Measurements from ENCODE around the gene ITGA8. TPM values are rescaled to one million over a fixed set of nuclear protein-coding genes. Genes with fewer than 3 reads are reported as not detected.
A peak's percentile ranks its signal among the peaks of the same experiment; 100 is the strongest.
"Not testable (repeated sequence)": the region's sequence is repeated elsewhere in the genome, so short reads cannot be mapped to it uniquely, and the experiment has no call there.

Gene ITGA8
- total and polyA plus RNA-seq, 2 of the 4 experiments (the other 2 are of a cell fraction), result under 0.01 to 0.02 TPM

DNA sequence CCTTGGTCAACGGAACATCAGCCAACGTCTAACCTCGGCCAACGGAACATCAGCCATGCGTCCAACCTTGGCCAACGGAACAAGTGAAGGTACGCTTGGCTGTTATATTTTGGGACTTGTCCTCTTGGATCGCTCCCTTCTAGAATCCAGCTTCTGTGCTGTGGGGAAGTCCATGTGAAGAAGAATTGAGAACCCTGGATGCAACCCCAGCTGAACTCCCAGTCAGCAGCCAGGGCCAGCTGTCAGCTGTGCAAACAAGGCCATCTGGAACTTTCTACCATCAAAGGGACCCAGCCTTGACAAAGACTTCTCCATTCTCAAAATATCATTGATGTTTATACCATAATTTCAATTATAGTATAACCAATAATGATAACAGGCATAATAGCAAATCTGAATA is 43.3 kb upstream of the ITGA8 start:
- Histone ChIP-seq H2AFZ (replicated peaks; ENCODE audit: low read length, poor library complexity) (peak overlapping the region; percentile 58), H3K56ac (ENCODE audit: extremely low read depth, insufficient read depth, low read length) (no peak overlapping the region), H3K4me1 (ENCODE audit: control insufficient read depth, insufficient read depth, low read length) (no peaks in the 10 kb centered on the region), H3K79me1 (ENCODE audit: low read depth in 1 of 2, low read length in 2 of 2) (no peaks in the 10 kb centered on the region), H3K36me3 (ENCODE audit: control insufficient read depth, insufficient read depth, low read length) (no peaks in the 10 kb centered on the region), H4K5ac (ENCODE audit: low read depth, low read length) (no peak overlapping the region), H3K9me1 (ENCODE audit: insufficient read depth, low read length) (no peaks in the 10 kb centered on the region), H2BK15ac (ENCODE audit: low read depth, low read length) (no peak overlapping the region), H4K91ac (ENCODE audit: insufficient read depth, low read depth, low read length) (no peak overlapping the region), H2AK9ac (replicated peaks; ENCODE audit: low read depth, low read length, poor library complexity) (no peak overlapping the region), H3K4ac (ENCODE audit: low read depth, low read length) (no peak overlapping the region), H3K27ac (ENCODE audit: insufficient read depth, low read length) (no peak overlapping the region), H2BK5ac (ENCODE audit: low read depth, low read length, poor library complexity, severe bottlenecking) (no peak overlapping the region), H2AK5ac (ENCODE audit: low read depth, low read length) (no peak overlapping the region), H4K8ac (ENCODE audit: low read depth in 2 of 2, low read length in 2 of 2) (no peak overlapping the region), H4K20me1 (ENCODE audit: insufficient read depth, low read length) (no peaks in the 10 kb centered on the region), H3K4me2 (ENCODE audit: low read depth, low read length) (no peak overlapping the region), H3K9me3 (ENCODE audit: control insufficient read depth, insufficient read depth, low read length) (no peaks in the 10 kb centered on the region), H2BK20ac (ENCODE audit: low read depth, low read length) (no peak overlapping the region), H3K23ac (ENCODE audit: low read depth, low read length) (no peak overlapping the region), H3K4me3 (ENCODE audit: insufficient read depth, low read depth, low read length) (no peak overlapping the region), H3K9ac (ENCODE audit: low read depth, low read length) (no peak overlapping the region), H2BK120ac (ENCODE audit: low read depth, low read length) (no peak overlapping the region), H3K18ac (ENCODE audit: low read depth, low read length) (no peak overlapping the region), H3K14ac (replicated peaks; ENCODE audit: low read depth, low read length) (no peak overlapping the region), H3K27me3 (ENCODE audit: control insufficient read depth, insufficient read depth, low read length) (peaks cover 8% of the 10 kb centered on the region)
- intact Hi-C loops (cut with micrococcal nuclease) (no loop called here), dilution Hi-C loops (cut with HindIII; ENCODE audit: low sequenced_read_pairs, unreplicated experiment) (no loop called here), in situ Hi-C loops (cut with MboI; ENCODE audit: low sequenced_read_pairs) (no loop called here)
- TF ChIP-seq RCOR1 (IDR thresholded peaks at IDR 0.05; ENCODE audit: insufficient replicate concordance, low read length) (no peak), BHLHE40 (IDR thresholded peaks at IDR 0.05; ENCODE audit: low read depth, low read length) (no peak), FOS (IDR thresholded peaks at IDR 0.05; ENCODE audit: low read depth, low read length) (no peak), NFE2L2 (IDR thresholded peaks at IDR 0.05; ENCODE audit: low read depth, low read length) (no peak), MAFK (IDR thresholded peaks at IDR 0.05; ENCODE audit: low read depth, low read length) (no peak), CHD1 (IDR thresholded peaks at IDR 0.05; ENCODE audit: low read depth, low read length) (no peak), MAZ (IDR thresholded peaks at IDR 0.05; ENCODE audit: borderline replicate concordance, low read depth, low read length) (no peak), RAD21 (IDR thresholded peaks at IDR 0.05; ENCODE audit: low read length) (no peak)
- TF ChIP-seq, protein P1, sequence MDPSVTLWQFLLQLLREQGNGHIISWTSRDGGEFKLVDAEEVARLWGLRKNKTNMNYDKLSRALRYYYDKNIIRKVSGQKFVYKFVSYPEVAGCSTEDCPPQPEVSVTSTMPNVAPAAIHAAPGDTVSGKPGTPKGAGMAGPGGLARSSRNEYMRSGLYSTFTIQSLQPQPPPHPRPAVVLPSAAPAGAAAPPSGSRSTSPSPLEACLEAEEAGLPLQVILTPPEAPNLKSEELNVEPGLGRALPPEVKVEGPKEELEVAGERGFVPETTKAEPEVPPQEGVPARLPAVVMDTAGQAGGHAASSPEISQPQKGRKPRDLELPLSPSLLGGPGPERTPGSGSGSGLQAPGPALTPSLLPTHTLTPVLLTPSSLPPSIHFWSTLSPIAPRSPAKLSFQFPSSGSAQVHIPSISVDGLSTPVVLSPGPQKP (IDR thresholded peaks at IDR 0.05; ENCODE audit: borderline replicate concordance, low read depth, low read length), result no peak
- ChIA-PET POLR2A (ENCODE audit: unreplicated experiment) (no interaction called here), CTCF (no interaction called here)
- ATAC-seq (ENCODE audit: low read depth), result no peak
- DNase-seq, result no peak
- BruUV-seq (replicated peaks), result no TSS peak
- WGBS, 2 experiments (ENCODE audit: extremely low coverage in 2 of 2, insufficient read length in 1 of 2), result 74% methylated on average over 3 of the region's 8 CpGs; no CpG with 5 or more reads in 1 of the 2 experiments

- H3K9me1 ChIP-seq (ENCODE audit: insufficient read depth, low read length); in situ Hi-C loops (cut with MboI; ENCODE audit: low sequenced_read_pairs); H2BK120ac ChIP-seq (ENCODE audit: low read depth, low read length); H4K8ac ChIP-seq (ENCODE audit: low read depth in 2 of 2, low read length in 2 of 2); H4K5ac ChIP-seq (ENCODE audit: low read depth, low read length); H3K9me3 ChIP-seq (ENCODE audit: control insufficient read depth, insufficient read depth, low read length); H4K91ac ChIP-seq (ENCODE audit: insufficient read depth, low read depth, low read length); H3K14ac ChIP-seq (replicated peaks; ENCODE audit: low read depth, low read length); H3K79me1 ChIP-seq (ENCODE audit: low read depth in 1 of 2, low read length in 2 of 2); H3K36me3 ChIP-seq (ENCODE audit: control insufficient read depth, insufficient read depth, low read length); intact Hi-C loops (cut with micrococcal nuclease); H2BK20ac ChIP-seq (ENCODE audit: low read depth, low read length); H2BK15ac ChIP-seq (ENCODE audit: low read depth, low read length); H3K4me1 ChIP-seq (ENCODE audit: control insufficient read depth, insufficient read depth, low read length); ATAC-seq (ENCODE audit: low read depth); dilution Hi-C loops (cut with HindIII; ENCODE audit: low sequenced_read_pairs, unreplicated experiment); H3K23ac ChIP-seq (ENCODE audit: low read depth, low read length); H2BK5ac ChIP-seq (ENCODE audit: low read depth, low read length, poor library complexity, severe bottlenecking); H3K9ac ChIP-seq (ENCODE audit: low read depth, low read length); H2AK9ac ChIP-seq (replicated peaks; ENCODE audit: low read depth, low read length, poor library complexity); H4K20me1 ChIP-seq (ENCODE audit: insufficient read depth, low read length); BruUV-seq (replicated peaks); H3K4me2 ChIP-seq (ENCODE audit: low read depth, low read length); H3K4me3 ChIP-seq (ENCODE audit: insufficient read depth, low read depth, low read length); H3K18ac ChIP-seq (ENCODE audit: low read depth, low read length); H3K27ac ChIP-seq (ENCODE audit: insufficient read depth, low read length); H3K4ac ChIP-seq (ENCODE audit: low read depth, low read length); CTCF ChIA-PET; H2AK5ac ChIP-seq (ENCODE audit: low read depth, low read length); POLR2A ChIA-PET (ENCODE audit: unreplicated experiment); H2AFZ ChIP-seq (replicated peaks; ENCODE audit: low read length, poor library complexity); H3K27me3 ChIP-seq (ENCODE audit: control insufficient read depth, insufficient read depth, low read length); H3K56ac ChIP-seq (ENCODE audit: extremely low read depth, insufficient read depth, low read length); DNase-seq: not testable (repeated sequence)
- WGBS, 2 experiments (ENCODE audit: extremely low coverage in 2 of 2, insufficient read length in 1 of 2), result no CpG with 5 or more reads among the region's 6 CpGs
Measured at GRCh38 chr10:15762239-15762638, 42.5 kb upstream of the ITGA8 start.
